ENCODE results near the gene TP53BP2. TPM values are rescaled to one million over a fixed set of nuclear protein-coding genes. Genes with fewer than 3 reads are reported as not detected.

The TP53BP2 gene
- total RNA-seq, 1 experiment from 2014 or later, result 38.2 TPM

DNA sequence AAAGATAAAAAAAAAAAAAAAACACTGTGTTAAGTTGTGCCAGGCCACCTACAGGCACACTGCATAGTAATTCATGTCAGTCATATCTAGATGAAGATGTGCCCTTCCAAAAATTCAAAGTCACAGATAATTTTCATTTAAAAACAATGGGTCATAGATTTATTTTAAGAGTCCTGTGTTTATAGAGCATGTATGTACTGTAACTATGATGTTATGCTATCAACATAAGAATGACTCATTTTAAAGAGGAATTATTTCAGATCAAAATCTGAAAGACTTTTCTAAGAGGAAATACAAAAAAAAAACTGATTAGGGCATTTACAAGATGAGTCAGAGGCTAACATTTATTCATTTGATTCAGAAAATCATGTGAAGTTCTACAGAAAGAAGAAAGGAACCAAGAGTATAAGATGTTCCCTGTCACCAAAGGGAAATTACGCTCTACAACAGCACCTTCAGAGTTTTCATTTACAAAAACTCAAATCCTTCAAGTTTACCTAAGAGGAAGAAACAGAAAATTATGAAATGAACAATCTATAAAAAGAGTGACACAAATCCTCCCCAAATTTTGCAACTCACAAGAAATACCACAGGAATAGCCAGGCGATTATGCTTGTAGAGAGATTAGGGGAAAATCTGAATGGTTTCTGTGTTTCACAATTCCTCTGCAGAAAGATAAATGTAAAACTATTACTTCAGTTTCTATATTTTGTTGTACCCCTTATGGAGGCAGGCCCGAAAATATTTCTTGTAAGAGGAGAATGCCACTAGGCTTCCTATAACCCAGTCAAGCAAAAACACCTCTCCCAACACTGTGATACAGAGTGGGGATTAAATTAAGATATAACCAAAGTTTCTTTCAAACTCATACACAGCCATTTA, 13.8 kb downstream of the TP53BP2 start:
- peak; percentile 21; the same call in 1 of the 2 replicates for TF ChIP-seq FOSL1 (IDR thresholded peaks at IDR 0.05; ENCODE audit: low read depth)
- TF ChIP-seq, protein P1, sequence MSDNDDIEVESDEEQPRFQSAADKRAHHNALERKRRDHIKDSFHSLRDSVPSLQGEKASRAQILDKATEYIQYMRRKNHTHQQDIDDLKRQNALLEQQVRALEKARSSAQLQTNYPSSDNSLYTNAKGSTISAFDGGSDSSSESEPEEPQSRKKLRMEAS (IDR thresholded peaks at IDR 0.05), result no peak
- CTCF ChIA-PET, result no interaction called here
- intact Hi-C loops (cut with micrococcal nuclease), result no loop called here
- POLR2A ChIA-PET, result no interaction called here
- Histone ChIP-seq H3K9me2 (ENCODE audit: insufficient read depth) (no peaks in the 10 kb centered on the region), H4K20me1 (ENCODE audit: insufficient read depth) (peaks cover 26% of the 10 kb centered on the region; the same call in 1 of the 2 replicates), H3K27me3 (ENCODE audit: insufficient read depth, low read length) (no peaks in the 10 kb centered on the region), H3K36me3 (ENCODE audit: control insufficient read depth in 1 of 2, insufficient read depth in 2 of 2, low read length in 2 of 2) (no peaks in the 10 kb centered on the region), H3K4me3 (replicated peaks in 1 of 2; ENCODE audit: low read depth in 1 of 2, low read length in 2 of 2) (no peak overlapping the region), H2AFZ (ENCODE audit: low read depth, low read length, poor library complexity, severe bottlenecking) (no peak overlapping the region), H3K9ac (ENCODE audit: low read length) (no peak overlapping the region), H3K4me2 (ENCODE audit: low read length) (peak overlapping the region; percentile 20; the same call in 1 of the 2 replicates), H3K27ac (ENCODE audit: low read depth, low read length) (no peak overlapping the region; the same call in 1 of the 2 replicates), H3K79me2 (ENCODE audit: insufficient read depth, low read length) (peaks cover 97% of the 10 kb centered on the region), H3K4me1 (ENCODE audit: control insufficient read depth in 1 of 2, insufficient read depth in 2 of 2, low read length in 2 of 2) (peaks cover 3 to 30% of the 10 kb centered on the region in 2 experiments; a peak in 3 of 4 replicates), H3K9me3 (ENCODE audit: control insufficient read depth in 1 of 2, insufficient read depth in 1 of 2, low read depth in 1 of 2, low read length in 2 of 2) (no peaks in the 10 kb centered on the region)
- RAD21 ChIA-PET (ENCODE audit: low non-redundant PET in 1 of 2, low total read pairs in 2 of 2, uncharacterized antibody in 2 of 2, unreplicated experiment in 2 of 2), result no interaction called here
- no peak; the same call in 1 of the 2 replicates for ATAC-seq
- no peak for DNase-seq (ENCODE audit: low read depth, low spot score)
- BruUV-seq (replicated peaks), result no TSS peak

DNA sequence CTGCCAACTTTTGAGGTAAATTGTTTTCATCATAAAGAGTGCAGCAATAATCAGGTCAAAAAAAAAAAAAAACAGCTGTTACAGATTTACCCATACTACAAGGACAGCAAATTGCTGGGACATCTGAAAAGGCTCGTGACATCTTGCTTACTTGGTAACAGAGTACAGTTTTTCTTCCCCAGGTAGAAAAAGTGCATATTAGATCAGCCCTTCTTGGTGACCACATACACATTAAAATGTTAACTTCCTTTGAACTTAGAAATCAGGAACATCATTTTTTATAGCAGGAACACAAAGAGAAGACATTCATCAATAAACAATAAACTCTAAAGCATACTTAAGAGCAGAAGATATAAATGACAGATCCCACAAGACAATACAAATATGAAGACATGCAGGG, 16.1 kb downstream of the TP53BP2 start:
- Histone ChIP-seq H3K27ac (ENCODE audit: low read depth, low read length) (no peak overlapping the region), H2AFZ (ENCODE audit: low read depth, low read length, poor library complexity, severe bottlenecking) (no peak overlapping the region), H3K79me2 (ENCODE audit: insufficient read depth, low read length) (peaks cover 97% of the 10 kb centered on the region), H3K4me2 (ENCODE audit: low read length) (no peak overlapping the region), H3K9ac (ENCODE audit: low read length) (no peak overlapping the region), H3K9me2 (ENCODE audit: insufficient read depth) (no peaks in the 10 kb centered on the region), H4K20me1 (ENCODE audit: insufficient read depth) (peaks cover 13% of the 10 kb centered on the region; the same call in 1 of the 2 replicates), H3K27me3 (ENCODE audit: insufficient read depth, low read length) (no peaks in the 10 kb centered on the region), H3K36me3 (ENCODE audit: control insufficient read depth in 1 of 2, insufficient read depth in 2 of 2, low read length in 2 of 2) (no peaks in the 10 kb centered on the region), H3K4me1 (ENCODE audit: control insufficient read depth in 1 of 2, insufficient read depth in 2 of 2, low read length in 2 of 2) (peaks cover 3 to 19% of the 10 kb centered on the region in 2 experiments; a peak in 3 of 4 replicates), H3K9me3 (ENCODE audit: control insufficient read depth in 1 of 2, insufficient read depth in 1 of 2, low read depth in 1 of 2, low read length in 2 of 2) (no peaks in the 10 kb centered on the region), H3K4me3 (replicated peaks in 1 of 2; ENCODE audit: low read depth in 1 of 2, low read length in 2 of 2) (no peak overlapping the region)
- intact Hi-C loops (cut with micrococcal nuclease), result no loop called here
- DNase-seq (ENCODE audit: low read depth, low spot score) (no peak), ATAC-seq (no peak)
- RAD21 ChIA-PET (ENCODE audit: low non-redundant PET in 1 of 2, low total read pairs in 2 of 2, uncharacterized antibody in 2 of 2, unreplicated experiment in 2 of 2), result no interaction called here
- no TSS peak for BruUV-seq (replicated peaks)
- POLR2A ChIA-PET, result interaction anchor here (0.7 kb wide), 1 partner anchor 19 kb away, joined by 3 read pairs; no protein-coding TSS in a partner anchor
- CTCF ChIA-PET, result interaction anchor here (0.6 kb wide), 1 partner anchor 138 kb away, joined by 3 read pairs; no protein-coding TSS in a partner anchor
- TF ChIP-seq EZH2phosphoT487 (IDR thresholded peaks at IDR 0.05; ENCODE audit: borderline replicate concordance), result no peak
- no peak for TF ChIP-seq POLR2A (IDR thresholded peaks at IDR 0.05; ENCODE audit: borderline replicate concordance, extremely low read depth, insufficient read depth, insufficient read length)
- TF ChIP-seq, protein P2, sequence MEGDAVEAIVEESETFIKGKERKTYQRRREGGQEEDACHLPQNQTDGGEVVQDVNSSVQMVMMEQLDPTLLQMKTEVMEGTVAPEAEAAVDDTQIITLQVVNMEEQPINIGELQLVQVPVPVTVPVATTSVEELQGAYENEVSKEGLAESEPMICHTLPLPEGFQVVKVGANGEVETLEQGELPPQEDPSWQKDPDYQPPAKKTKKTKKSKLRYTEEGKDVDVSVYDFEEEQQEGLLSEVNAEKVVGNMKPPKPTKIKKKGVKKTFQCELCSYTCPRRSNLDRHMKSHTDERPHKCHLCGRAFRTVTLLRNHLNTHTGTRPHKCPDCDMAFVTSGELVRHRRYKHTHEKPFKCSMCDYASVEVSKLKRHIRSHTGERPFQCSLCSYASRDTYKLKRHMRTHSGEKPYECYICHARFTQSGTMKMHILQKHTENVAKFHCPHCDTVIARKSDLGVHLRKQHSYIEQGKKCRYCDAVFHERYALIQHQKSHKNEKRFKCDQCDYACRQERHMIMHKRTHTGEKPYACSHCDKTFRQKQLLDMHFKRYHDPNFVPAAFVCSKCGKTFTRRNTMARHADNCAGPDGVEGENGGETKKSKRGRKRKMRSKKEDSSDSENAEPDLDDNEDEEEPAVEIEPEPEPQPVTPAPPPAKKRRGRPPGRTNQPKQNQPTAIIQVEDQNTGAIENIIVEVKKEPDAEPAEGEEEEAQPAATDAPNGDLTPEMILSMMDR (IDR thresholded peaks at IDR 0.05 in 2 of 3, conservative IDR thresholded peaks at IDR 0.05 in 1 of 3; ENCODE audit: borderline replicate concordance in 1 of 3, insufficient read depth in 1 of 3, low read depth in 2 of 3, low read length in 2 of 3), result no peak
- no peak for TF ChIP-seq JUND (IDR thresholded peaks at IDR 0.05)
- TF ChIP-seq YY1 (IDR thresholded peaks at IDR 0.05; ENCODE audit: extremely low read depth, insufficient replicate concordance, low read depth, low read length), result no peak
- no peak for TF ChIP-seq FOSL1 (IDR thresholded peaks at IDR 0.05; ENCODE audit: low read depth)
- TF ChIP-seq SRF (IDR thresholded peaks at IDR 0.05; ENCODE audit: low read depth), result no peak
- no peak for TF ChIP-seq CBX3 (IDR thresholded peaks at IDR 0.05; ENCODE audit: low read depth)
- TF ChIP-seq ZNF274 (IDR thresholded peaks at IDR 0.05; ENCODE audit: low read depth, low read length), result no peak
- no peak for TF ChIP-seq SP1 (IDR thresholded peaks at IDR 0.05; ENCODE audit: low read depth)
- TF ChIP-seq RAD21 (IDR thresholded peaks at IDR 0.05; ENCODE audit: low read depth), result no peak
- TF ChIP-seq, protein P3, sequence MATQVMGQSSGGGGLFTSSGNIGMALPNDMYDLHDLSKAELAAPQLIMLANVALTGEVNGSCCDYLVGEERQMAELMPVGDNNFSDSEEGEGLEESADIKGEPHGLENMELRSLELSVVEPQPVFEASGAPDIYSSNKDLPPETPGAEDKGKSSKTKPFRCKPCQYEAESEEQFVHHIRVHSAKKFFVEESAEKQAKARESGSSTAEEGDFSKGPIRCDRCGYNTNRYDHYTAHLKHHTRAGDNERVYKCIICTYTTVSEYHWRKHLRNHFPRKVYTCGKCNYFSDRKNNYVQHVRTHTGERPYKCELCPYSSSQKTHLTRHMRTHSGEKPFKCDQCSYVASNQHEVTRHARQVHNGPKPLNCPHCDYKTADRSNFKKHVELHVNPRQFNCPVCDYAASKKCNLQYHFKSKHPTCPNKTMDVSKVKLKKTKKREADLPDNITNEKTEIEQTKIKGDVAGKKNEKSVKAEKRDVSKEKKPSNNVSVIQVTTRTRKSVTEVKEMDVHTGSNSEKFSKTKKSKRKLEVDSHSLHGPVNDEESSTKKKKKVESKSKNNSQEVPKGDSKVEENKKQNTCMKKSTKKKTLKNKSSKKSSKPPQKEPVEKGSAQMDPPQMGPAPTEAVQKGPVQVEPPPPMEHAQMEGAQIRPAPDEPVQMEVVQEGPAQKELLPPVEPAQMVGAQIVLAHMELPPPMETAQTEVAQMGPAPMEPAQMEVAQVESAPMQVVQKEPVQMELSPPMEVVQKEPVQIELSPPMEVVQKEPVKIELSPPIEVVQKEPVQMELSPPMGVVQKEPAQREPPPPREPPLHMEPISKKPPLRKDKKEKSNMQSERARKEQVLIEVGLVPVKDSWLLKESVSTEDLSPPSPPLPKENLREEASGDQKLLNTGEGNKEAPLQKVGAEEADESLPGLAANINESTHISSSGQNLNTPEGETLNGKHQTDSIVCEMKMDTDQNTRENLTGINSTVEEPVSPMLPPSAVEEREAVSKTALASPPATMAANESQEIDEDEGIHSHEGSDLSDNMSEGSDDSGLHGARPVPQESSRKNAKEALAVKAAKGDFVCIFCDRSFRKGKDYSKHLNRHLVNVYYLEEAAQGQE (IDR thresholded peaks at IDR 0.05; ENCODE audit: low read depth), result no peak

Data from HCT116 (cell line).